HG03095 (cell line): ENCODE data around the gene FSTL1.

Experiments used
- ATAC-seq: cut with Tn5 transposase; IDR thresholded peaks from one replicate; pipeline ENCODE4 v1.9.1; 2021; ENCODE audit warnings: moderate library complexity; ENCODE audit not compliant: unreplicated experiment

FSTL1 gene

DNA sequence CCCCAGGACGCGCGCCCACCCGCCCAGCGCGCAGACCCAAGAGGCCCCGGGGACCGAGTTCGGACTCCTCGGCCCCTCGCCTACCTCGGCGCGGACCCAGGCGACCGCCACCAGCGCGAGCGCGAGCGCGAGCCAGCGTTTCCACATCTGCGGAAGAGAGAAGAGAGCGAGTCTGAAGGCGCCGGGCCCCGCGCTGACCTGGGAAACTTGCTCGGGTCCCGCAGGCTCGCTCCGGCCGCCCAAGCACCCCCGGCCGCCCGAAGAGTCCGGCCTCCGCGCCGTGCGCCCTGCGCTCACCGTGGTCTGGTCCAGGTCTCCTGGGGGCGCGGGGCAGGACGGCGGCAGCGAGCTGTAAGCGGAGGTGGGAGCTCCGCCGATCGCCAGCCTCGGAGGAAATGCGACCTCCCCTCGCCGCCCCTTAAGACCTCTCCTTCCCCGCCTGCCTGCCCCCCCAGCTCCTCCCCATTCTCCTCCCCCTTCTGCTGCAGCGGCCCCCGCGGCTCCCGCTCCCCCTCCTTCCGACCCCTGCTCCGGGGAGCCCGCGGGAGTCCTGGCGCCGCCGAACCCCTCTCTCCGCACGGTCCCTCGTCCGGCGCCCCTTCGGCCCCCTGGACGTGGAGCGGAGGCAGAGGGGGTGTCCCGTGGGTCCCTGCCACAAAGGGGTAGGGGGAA lies at the start of gene FSTL1:
Gene FSTL1 (minus strand): TSS at position 393 of the 672 bp plus-strand sequence. CDS start 246 bp downstream, at position 147.
- no peak for ATAC-seq

DNA sequence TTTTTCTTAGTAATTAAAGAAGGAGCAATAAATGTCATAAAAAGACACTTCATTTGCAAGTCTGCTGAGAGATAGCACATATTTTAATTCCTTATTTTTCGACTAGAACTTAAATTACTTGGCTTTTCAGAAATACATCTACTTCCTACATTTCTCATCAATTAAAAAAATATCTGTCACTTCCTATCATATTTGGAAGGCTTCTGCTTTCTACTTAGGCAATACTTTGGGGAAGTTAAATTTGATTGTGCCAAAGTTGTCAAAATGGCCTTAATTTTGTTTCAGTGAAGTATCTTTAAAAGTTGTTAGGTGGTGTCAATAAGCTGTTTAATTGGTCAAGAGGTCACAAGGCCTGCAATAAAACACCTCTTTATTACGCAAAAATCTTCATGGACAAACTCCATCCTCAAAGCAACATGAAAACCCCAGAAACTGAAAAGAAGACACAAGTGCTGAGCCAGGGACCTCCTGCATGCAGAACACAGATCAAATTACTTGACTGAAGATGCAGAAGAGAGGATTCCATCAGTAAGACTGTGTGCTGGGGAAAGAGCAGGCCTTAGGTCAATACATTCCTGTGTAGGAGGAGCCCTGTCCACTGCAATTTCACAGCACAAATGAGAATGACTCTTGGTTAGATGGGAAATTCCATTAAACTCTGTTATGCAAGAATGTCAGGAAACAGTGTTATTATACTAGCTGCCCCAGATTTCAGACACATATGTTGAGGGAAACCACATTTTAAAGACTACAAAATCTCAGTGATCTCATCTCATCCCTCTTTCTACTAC lies 48.0 kb upstream of the FSTL1 start:
- ATAC-seq = no peak

DNA sequence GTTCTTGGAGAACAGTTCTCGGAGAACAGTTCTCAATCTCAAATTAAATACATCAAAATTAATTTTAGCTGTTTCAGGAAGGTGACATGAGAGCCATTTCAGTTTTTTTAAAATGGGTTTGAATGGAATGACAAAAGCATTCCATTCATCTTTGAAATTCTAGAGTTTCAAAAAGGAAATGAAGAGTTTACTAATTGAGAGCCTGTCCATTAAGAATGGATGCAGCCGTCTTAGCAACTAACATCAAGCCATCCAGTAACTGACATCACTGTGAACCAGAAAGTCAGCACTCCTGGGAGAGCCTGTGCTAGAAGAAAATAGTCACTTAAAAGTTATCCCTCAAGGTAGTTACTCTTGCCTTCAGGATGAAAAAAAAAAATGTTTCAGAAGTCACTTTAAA lies 47.0 kb upstream of the FSTL1 start:
- no peak for ATAC-seq

- ATAC-seq = no peak
These were observed 46.5 kb upstream of the FSTL1 start for GRCh38 chr3:120497336-120497735.

GRCh38 chr3:120496278-120497002 lies 45.6 kb upstream of the FSTL1 start:
- no peak for ATAC-seq

DNA sequence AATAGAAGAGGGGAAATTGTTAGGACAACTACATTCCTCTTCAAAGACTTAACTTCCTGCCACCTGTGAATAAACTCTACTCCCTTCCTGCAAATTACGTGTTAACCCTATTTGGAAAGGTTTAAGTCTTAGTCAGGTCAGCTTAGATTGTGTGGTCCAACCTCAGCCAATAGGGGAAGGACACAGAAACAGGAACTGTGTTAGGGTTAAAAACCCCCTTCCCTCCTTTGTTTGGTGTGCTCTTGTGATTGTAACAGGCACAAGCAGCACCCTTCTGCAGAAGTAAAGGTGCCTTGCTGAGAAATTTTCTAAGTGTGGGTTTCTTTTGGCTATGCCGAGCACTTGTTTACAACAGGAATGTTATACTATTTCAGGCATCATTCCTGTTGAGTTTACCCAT lies 45.0 kb upstream of the FSTL1 start:
- ATAC-seq = no peak

GRCh38 chr3:120492103-120492502 lies 41.3 kb upstream of the FSTL1 start:
- ATAC-seq = no peak

DNA sequence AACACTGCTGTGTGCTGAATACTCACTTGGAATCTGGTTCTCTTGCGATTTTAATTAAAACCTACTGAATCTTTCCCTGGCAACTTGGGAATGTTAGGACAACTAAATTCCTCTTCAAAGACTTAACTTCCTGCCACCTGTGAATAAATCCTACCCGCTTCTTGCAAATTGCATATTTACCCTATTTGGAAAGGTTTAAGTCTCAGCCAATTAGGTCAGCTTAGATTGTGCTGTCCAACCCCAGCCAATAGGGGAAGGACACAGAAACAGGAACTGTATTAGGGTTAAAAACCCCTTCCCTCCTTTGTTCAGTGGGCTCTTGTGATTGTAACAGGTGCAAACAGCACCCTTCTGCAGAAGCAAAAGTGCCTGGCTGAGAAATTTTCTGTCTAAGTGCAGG lies 38.6 kb upstream of the FSTL1 start:
- no peak for ATAC-seq

DNA sequence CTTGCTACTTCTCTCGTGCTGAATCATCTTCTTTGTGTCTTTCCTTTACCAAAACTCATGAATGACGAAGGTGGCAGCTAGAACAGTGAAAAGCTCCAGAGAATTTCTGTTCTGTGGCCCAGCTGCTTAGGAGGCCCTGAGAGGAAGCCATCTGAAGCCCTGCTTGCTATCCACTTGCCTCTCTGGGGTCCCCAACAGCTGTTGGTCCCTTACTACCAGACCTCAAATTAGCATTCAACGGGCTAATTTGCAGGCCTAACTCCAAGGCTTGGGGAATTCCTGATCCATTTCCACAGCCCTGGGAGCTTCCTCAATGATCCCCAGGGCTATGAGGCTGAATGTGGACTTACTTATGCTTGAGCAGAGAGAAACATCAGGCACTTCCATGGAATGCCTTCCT lies 37.5 kb upstream of the FSTL1 start:
- no peak for ATAC-seq

DNA sequence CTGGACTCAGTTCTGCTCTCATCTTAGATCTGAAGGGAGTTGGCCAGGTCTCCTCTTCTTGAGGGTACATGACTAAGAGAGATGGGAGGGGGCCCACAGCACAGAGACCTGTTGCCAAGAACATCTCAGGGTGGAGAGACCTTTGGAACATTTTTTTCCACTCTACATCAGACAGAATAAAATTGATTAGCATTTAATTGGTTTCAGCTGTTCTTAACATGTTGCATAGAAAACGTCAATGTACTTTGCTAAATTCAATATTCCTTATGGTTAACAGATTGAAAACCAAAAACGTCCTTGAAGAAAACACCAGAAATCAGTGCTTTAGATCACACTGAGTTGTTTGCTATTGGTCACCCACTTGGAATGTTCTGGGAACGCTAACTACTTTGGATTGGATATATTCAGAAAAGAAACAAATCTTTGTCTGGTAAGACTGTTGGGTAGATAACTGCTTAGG lies 36.4 kb upstream of the FSTL1 start:
- ATAC-seq = no peak

DNA sequence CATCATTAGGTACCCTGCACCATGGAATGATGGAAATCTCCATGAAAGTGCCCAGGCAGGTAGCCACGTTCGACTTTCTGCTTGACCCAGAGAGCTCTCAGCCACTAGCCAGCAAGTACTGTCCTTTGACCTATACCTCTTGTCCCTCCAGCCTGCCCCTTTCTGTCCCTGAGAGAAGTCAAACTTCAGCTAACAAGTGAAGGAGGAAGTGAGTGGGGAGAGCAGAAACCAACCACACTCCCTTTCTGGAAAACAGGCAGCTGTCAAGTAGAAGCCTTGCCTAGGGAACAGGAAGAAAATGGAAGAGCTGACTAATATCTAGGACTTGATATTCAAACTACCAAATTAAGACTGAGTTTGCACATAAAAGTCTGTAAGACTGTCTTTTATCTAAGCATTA lies 30.3 kb upstream of the FSTL1 start:
- ATAC-seq = no peak

- ATAC-seq = no peak
These were observed 27.0 kb upstream of the FSTL1 start for GRCh38 chr3:120477781-120478180.

DNA sequence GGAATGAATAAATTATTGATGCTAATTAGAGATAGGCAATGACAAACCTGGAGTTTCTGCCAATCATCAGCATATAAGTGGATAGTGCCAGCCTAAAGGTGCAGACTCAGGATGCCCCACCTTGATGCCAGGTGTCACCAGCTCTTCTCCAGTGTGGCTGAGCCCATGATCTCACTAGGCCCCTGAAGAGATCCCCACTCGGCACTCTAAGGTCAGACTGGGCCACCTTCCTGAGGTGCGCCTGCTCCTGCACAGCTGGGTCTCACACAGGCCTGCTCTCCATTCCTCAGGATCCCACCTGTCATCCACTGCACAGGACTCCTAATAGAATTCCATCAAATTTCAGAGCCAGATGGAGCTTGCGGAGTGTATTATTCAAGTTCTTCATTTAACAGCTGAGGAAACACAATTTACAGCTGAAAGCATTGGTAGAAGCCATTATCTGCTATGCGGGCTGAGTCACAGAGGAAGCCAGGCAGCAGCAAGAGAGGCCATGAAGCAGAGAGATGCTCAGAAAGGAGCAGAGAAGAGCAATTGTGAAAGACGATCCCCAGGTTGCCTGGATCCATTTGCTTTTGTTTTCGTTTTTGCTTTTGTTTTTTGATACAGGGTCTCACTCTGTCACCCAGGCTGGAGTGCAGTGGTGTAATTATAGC lies 25.1 kb upstream of the FSTL1 start:
- ATAC-seq = no peak

- ATAC-seq = no peak
These were observed 23.3 kb upstream of the FSTL1 start for GRCh38 chr3:120473896-120474675.

GRCh38 chr3:120473389-120473788 lies 22.6 kb upstream of the FSTL1 start:
- no peak for ATAC-seq

DNA sequence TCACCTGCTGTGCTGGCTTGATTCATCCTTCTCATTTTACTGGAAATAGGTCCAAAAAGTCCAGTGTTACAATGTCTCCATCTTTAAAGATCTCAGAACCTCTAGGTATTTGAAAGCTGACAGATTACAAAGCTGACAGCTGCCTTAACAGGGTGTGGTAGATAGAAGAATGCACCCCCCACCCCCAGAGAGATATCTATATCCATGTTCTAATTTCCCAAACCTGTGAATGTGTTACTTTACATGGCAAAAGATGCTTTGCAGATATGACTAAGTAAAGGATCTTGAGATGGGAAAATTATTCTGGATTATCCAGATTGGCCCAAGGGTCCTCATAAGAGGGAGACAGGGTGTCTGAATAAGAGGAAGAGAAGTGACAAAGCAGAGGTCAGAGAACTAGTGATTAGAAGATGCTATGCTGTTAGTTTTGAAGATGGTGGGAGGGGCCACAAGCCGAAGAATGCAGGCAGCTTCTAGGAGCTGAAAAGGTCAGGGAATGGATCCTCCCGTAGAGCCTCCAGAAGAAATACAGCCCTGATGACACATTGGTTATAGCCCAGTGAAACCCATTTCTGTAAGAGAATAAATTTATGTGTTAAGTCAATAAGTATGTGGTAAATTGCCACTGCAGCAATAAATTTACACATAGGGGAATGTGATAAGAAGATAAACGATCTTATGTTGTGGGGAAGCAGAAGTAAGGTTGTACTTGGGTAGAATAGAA lies 21.5 kb upstream of the FSTL1 start:
- ATAC-seq = no peak

GRCh38 chr3:120471643-120472042 lies 20.9 kb upstream of the FSTL1 start:
- no peak for ATAC-seq

DNA sequence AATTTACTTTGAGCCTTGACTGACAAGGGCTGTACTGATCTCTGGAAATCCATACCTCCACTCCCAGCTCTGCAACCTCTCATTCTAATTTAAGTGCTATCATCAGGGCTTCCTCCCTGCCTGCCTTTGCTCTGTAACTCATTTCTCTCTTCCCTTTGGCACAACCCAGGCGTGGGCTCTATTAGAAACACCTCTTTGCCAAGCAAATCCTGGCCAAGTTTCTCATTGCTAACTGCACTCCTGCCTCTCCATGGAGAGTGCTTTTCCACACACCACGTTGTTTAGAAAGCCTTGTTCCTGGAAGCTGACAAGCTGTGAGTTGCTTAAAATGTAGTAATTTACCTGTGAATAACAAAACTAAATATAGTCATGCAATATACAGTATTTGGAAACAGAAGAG lies 20.1 kb upstream of the FSTL1 start:
- no peak for ATAC-seq

GRCh38 chr3:120469882-120470301 lies 19.1 kb upstream of the FSTL1 start:
- no peak for ATAC-seq

GRCh38 chr3:120469440-120469839 lies 18.6 kb upstream of the FSTL1 start:
- ATAC-seq = no peak
